Chondrocyte (in vitro differentiated cells): ENCODE measurements around the gene MYO5B. TPM values are rescaled to one million over a fixed set of nuclear protein-coding genes. Genes with fewer than 3 reads are reported as not detected.
"Not testable (repeated sequence)": the region's sequence is repeated elsewhere in the genome, so short reads cannot be mapped to it uniquely, and the experiment has no call there.

Experiments used
- DNase-seq: peaks from one replicate; pipeline ENCODE4 v3.0.0; 2021; ENCODE audit warnings: mixed read lengths, low spot score
- H3K27ac Mint-ChIP-seq: one replicate; pipeline ENCODE4 v1.8.0; 2021; ENCODE audit warnings: mild to moderate bottlenecking, moderate library complexity, mixed read lengths; ENCODE audit not compliant: unreplicated experiment
- H3K27me3 Mint-ChIP-seq: 2 replicates; pipeline ENCODE4 v1.8.0; 2021; ENCODE audit warnings: low read depth, mixed read lengths
- H3K36me3 Mint-ChIP-seq: 2 replicates; pipeline ENCODE4 v1.8.0; 2021; ENCODE audit warnings: low read depth, mixed read lengths
- H3K4me1 Mint-ChIP-seq: 2 replicates; pipeline ENCODE4 v1.8.0; 2021; ENCODE audit warnings: low read depth, mild to moderate bottlenecking, mixed read lengths
- H3K4me3 Mint-ChIP-seq: one replicate; pipeline ENCODE4 v1.8.0; 2021; ENCODE audit warnings: mild to moderate bottlenecking, moderate library complexity, mixed read lengths; ENCODE audit not compliant: unreplicated experiment
- H3K9me3 Mint-ChIP-seq: 2 replicates; pipeline ENCODE4 v1.8.0; 2021; ENCODE audit warnings: low read depth, mixed read lengths
- CTCF ChIP-seq: fragments of 200-600 bp; sonication (generic); IDR thresholded peaks from 2 replicates; pipeline ENCODE4 v1.5.0; 2021; ENCODE audit warnings: antibody characterized with exemption, mild to moderate bottlenecking, moderate library complexity
- total RNA-seq: library from RNA; stranded (reverse); gene quantifications from 3 replicates; pipeline ENCODE4 v1.2.1, GENCODE V29; 2021

MYO5B gene
- total RNA-seq, 1 donor from 2014 or later = 0.97 TPM

- H3K27me3 Mint-ChIP-seq = peaks cover 3% of the 10 kb centered on the region
- H3K36me3 Mint-ChIP-seq = no peaks in the 10 kb centered on the region
- no peak overlapping the region for H3K4me3 Mint-ChIP-seq
- no peaks in the 10 kb centered on the region for H3K9me3 Mint-ChIP-seq
- H3K27ac Mint-ChIP-seq = no peak overlapping the region
- no peak for TF ChIP-seq CTCF
- DNase-seq = no peak
- H3K4me1 Mint-ChIP-seq = peaks cover 10% of the 10 kb centered on the region
These were observed 97.2 kb downstream of the MYO5B start for GRCh38 chr18:50097702-50098101.

GRCh38 chr18:50096766-50097435, 98.0 kb downstream of the MYO5B start:
- no peak for TF ChIP-seq CTCF
- DNase-seq = no peak
- H3K4me3 Mint-ChIP-seq = no peak overlapping the region
- no peaks in the 10 kb centered on the region for H3K9me3 Mint-ChIP-seq
- no peaks in the 10 kb centered on the region for H3K36me3 Mint-ChIP-seq
- peaks cover 15% of the 10 kb centered on the region for H3K4me1 Mint-ChIP-seq
- H3K27me3 Mint-ChIP-seq = peaks cover 6% of the 10 kb centered on the region
- H3K27ac Mint-ChIP-seq = no peak overlapping the region

GRCh38 chr18:50094786-50095185, 100.2 kb downstream of the MYO5B start:
- H3K9me3 Mint-ChIP-seq, H3K4me3 Mint-ChIP-seq, H3K27ac Mint-ChIP-seq, DNase-seq, H3K36me3 Mint-ChIP-seq: not testable (repeated sequence)
- peaks cover 14% of the 10 kb centered on the region for H3K4me1 Mint-ChIP-seq
- peaks cover 10% of the 10 kb centered on the region for H3K27me3 Mint-ChIP-seq

- TF ChIP-seq CTCF = no peak
- Mint-ChIP-seq H3K4me1 (peaks cover 12% of the 10 kb centered on the region), H3K27me3 (peaks cover 10% of the 10 kb centered on the region), H3K27ac (no peak overlapping the region), H3K9me3 (no peaks in the 10 kb centered on the region), H3K4me3 (no peak overlapping the region), H3K36me3 (no peaks in the 10 kb centered on the region)
- DNase-seq = no peak
These were observed 100.7 kb downstream of the MYO5B start for GRCh38 chr18:50094221-50094773.

GRCh38 chr18:50093366-50094064, 101.4 kb downstream of the MYO5B start:
- H3K4me1 Mint-ChIP-seq = peaks cover 12% of the 10 kb centered on the region
- H3K27me3 Mint-ChIP-seq = peaks cover 10% of the 10 kb centered on the region
- H3K27ac Mint-ChIP-seq = no peak overlapping the region
- H3K4me3 Mint-ChIP-seq = no peak overlapping the region
- no peaks in the 10 kb centered on the region for H3K9me3 Mint-ChIP-seq
- H3K36me3 Mint-ChIP-seq = no peaks in the 10 kb centered on the region
- DNase-seq = no peak
- no peak for TF ChIP-seq CTCF
